Fibroblast of the aortic adventitia (primary cell): ENCODE measurements around the gene GABPB2. TPM values are rescaled to one million over a fixed set of nuclear protein-coding genes. Genes with fewer than 3 reads are reported as not detected.
A peak's percentile ranks its signal among the peaks of the same experiment; 100 is the strongest.

Experiments used
- DNase-seq: peaks from one replicate; pipeline ENCODE4 v3.0.0-alpha.2; 2010; ENCODE audit warnings: low read depth
- H3K4me3 ChIP-seq: 2 replicates; pipeline ENCODE4 v1.5.1; 2011; ENCODE audit warnings: low read depth, mild to moderate bottlenecking, control low read depth, low read length, moderate library complexity
- CTCF ChIP-seq: IDR thresholded peaks from 2 replicates; pipeline ENCODE4 v1.5.1; 2011; ENCODE audit warnings: mild to moderate bottlenecking, low read length, control low read depth, inconsistent platforms; ENCODE audit not compliant: insufficient read depth
- total RNA-seq: library from RNA; depleted of rRNA; stranded (reverse); fragments of >200 nt; gene quantifications from 2 replicates; pipeline ENCODE4 v1.2.3, GENCODE V29; 2012; ENCODE audit warnings: low replicate concordance

GABPB2 gene
- total RNA-seq, 1 donor, result 14.6 TPM

- H3K4me3 ChIP-seq, result no peak overlapping the region
- DNase-seq, result no peak
- no peak for TF ChIP-seq CTCF
These were observed 86.5 kb downstream of the GABPB2 start for GRCh38 chr1:151157067-151157531.

GRCh38 chr1:151158326-151158725 lies 87.8 kb downstream of the GABPB2 start:
- TF ChIP-seq CTCF, result no peak
- H3K4me3 ChIP-seq, result no peak overlapping the region
- no peak for DNase-seq

- DNase-seq, result no peak
- H3K4me3 ChIP-seq, result no peak overlapping the region
- TF ChIP-seq CTCF, result no peak
These were observed 88.2 kb downstream of the GABPB2 start for GRCh38 chr1:151158751-151159251.

- DNase-seq, result no peak
- no peak overlapping the region for H3K4me3 ChIP-seq
- no peak for TF ChIP-seq CTCF
These were observed 88.8 kb downstream of the GABPB2 start for GRCh38 chr1:151159373-151159772.

GRCh38 chr1:151164732-151165280 lies 94.2 kb downstream of the GABPB2 start:
- H3K4me3 ChIP-seq, result peak overlapping the region; percentile 92
- peak; percentile 49 for DNase-seq
- no peak for TF ChIP-seq CTCF

- H3K4me3 ChIP-seq, result peak overlapping the region; percentile 92
- peak; percentile 67 for DNase-seq
- TF ChIP-seq CTCF, result no peak
These were observed 94.7 kb downstream of the GABPB2 start for GRCh38 chr1:151165281-151165737.
